Activated CD8-positive, alpha-beta T cell treated with anti-CD3 and anti-CD28 coated beads, Interleukin-2, amount 10 ng/mL, durations not matched to agents 7 days and 5 days (primary cell): ENCODE measurements around the gene GRID1. TPM values are rescaled to one million over a fixed set of nuclear protein-coding genes. Genes with fewer than 3 reads are reported as not detected.

Experiments used
- ATAC-seq: fragments of 150-1000 bp; cut with Tn5 transposase; one replicate; pipeline ENCODE4 v1.10.0; 2021; ENCODE audit warnings: moderate library complexity
- CTCF ChIA-PET: fragments of 350-600 bp; sonication (Branson Sonifier 250); formaldehyde crosslinking; loops from one replicate; lab custom pipeline; 2021; ENCODE audit warnings: antibody characterized with exemption; lab: Charles Lee
- POLR2A ChIA-PET: fragments of 350-600 bp; sonication (Branson Sonifier 250); formaldehyde crosslinking; loops from one replicate; lab custom pipeline; 2021; ENCODE audit warnings: antibody characterized with exemption; lab: Charles Lee
- DNase-seq: peaks from one replicate; pipeline ENCODE4 v3.0.0-alpha.2; 2020
- H3K27ac Mint-ChIP-seq: one replicate; pipeline ENCODE4 v1.8.0; 2021; ENCODE audit warnings: mild to moderate bottlenecking, mixed read lengths
- H3K27me3 Mint-ChIP-seq: one replicate; pipeline ENCODE4 v1.8.0; 2021; ENCODE audit warnings: low read depth, mixed read lengths
- H3K36me3 Mint-ChIP-seq: one replicate; pipeline ENCODE4 v1.8.0; 2021; ENCODE audit warnings: low read depth, mixed read lengths
- H3K4me1 Mint-ChIP-seq: one replicate; pipeline ENCODE4 v1.8.0; 2021; ENCODE audit warnings: low read depth, mixed read lengths
- H3K4me3 Mint-ChIP-seq: one replicate; pipeline ENCODE4 v1.8.0; 2021; ENCODE audit warnings: mild to moderate bottlenecking, mixed read lengths
- H3K9me3 Mint-ChIP-seq: one replicate; pipeline ENCODE4 v1.8.0; 2022; ENCODE audit warnings: mixed read lengths; ENCODE audit not compliant: insufficient read depth
- total RNA-seq, 2 experiments: library from RNA; stranded (reverse); gene quantifications; one replicate each; pipeline ENCODE4 v1.2.3, GENCODE V29; 2021

The GRID1 gene
- total RNA-seq, 2 experiments from 2014 or later: not detected

DNA sequence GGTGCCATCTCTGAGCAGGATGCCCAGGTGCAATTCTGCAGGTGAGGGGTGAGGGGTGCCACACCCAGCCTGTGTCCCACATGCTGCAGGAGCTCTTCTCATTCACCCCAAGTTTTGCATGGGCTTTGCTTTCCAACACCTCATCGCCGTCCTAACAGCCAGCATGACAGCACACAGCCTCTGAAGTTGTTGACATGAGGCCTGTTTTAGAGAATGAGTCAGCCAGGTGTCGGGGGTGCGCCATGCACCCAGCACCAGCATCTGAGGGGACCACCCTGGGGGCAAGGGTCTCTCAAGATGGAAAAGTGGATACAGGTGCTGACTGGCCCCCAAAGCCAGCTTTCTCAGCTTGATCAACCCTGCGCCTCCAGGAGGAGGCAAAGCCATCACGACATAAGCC, 146.0 kb downstream of the GRID1 start:
- H3K9me3 Mint-ChIP-seq: no peaks in the 10 kb centered on the region
- no peaks in the 10 kb centered on the region for H3K27me3 Mint-ChIP-seq
- H3K4me3 Mint-ChIP-seq: no peak overlapping the region
- no peak for ATAC-seq
- ChIA-PET CTCF (no interaction called here), POLR2A (no interaction called here)
- H3K27ac Mint-ChIP-seq: no peak overlapping the region
- no peaks in the 10 kb centered on the region for H3K4me1 Mint-ChIP-seq
- no peak for DNase-seq
- H3K36me3 Mint-ChIP-seq: no peaks in the 10 kb centered on the region

DNA sequence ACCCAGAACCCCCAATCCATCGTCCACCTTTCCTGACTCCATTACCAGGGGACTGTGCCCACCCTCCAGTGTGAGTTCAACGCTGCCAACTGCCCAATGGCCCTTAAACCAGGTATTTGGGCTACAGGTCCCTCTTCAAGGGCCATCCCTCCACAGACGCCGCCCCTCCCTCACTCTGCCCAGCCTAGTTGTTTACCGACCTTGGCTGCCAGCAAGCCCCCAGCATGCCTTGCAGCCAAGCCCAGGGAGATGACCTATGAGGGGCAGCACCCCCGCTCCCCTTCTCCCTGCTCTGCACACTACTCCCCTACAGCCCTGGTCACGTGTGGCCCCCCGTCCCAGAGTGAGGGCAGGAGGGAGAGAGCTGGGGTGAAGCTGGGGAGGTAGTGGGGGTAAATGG, 147.3 kb downstream of the GRID1 start:
- Mint-ChIP-seq H3K4me3 (no peak overlapping the region), H3K4me1 (no peaks in the 10 kb centered on the region), H3K27me3 (no peaks in the 10 kb centered on the region), H3K9me3 (no peaks in the 10 kb centered on the region), H3K27ac (no peak overlapping the region), H3K36me3 (no peaks in the 10 kb centered on the region)
- ChIA-PET POLR2A (no interaction called here), CTCF (no interaction called here)
- ATAC-seq (no peak), DNase-seq (no peak)

GRCh38 chr10:86218842-86219241, 147.8 kb downstream of the GRID1 start:
- CTCF ChIA-PET: no interaction called here

GRCh38 chr10:86218160-86218559, 148.4 kb downstream of the GRID1 start:
- ChIA-PET CTCF (no interaction called here), POLR2A (no interaction called here)
- Mint-ChIP-seq H3K27ac (no peak overlapping the region), H3K4me3 (no peak overlapping the region), H3K4me1 (no peaks in the 10 kb centered on the region), H3K27me3 (no peaks in the 10 kb centered on the region), H3K36me3 (no peaks in the 10 kb centered on the region), H3K9me3 (no peaks in the 10 kb centered on the region)
- no peak for ATAC-seq
- DNase-seq: no peak

More at GRCh38 chr10:86218842-86219241, 147.8 kb downstream of the GRID1 start:
- DNase-seq (no peak), ATAC-seq (no peak)
- Mint-ChIP-seq H3K36me3 (no peaks in the 10 kb centered on the region), H3K27me3 (no peaks in the 10 kb centered on the region), H3K27ac (no peak overlapping the region), H3K4me3 (no peak overlapping the region), H3K4me1 (no peaks in the 10 kb centered on the region), H3K9me3 (no peaks in the 10 kb centered on the region)
- POLR2A ChIA-PET: no interaction called here

DNA sequence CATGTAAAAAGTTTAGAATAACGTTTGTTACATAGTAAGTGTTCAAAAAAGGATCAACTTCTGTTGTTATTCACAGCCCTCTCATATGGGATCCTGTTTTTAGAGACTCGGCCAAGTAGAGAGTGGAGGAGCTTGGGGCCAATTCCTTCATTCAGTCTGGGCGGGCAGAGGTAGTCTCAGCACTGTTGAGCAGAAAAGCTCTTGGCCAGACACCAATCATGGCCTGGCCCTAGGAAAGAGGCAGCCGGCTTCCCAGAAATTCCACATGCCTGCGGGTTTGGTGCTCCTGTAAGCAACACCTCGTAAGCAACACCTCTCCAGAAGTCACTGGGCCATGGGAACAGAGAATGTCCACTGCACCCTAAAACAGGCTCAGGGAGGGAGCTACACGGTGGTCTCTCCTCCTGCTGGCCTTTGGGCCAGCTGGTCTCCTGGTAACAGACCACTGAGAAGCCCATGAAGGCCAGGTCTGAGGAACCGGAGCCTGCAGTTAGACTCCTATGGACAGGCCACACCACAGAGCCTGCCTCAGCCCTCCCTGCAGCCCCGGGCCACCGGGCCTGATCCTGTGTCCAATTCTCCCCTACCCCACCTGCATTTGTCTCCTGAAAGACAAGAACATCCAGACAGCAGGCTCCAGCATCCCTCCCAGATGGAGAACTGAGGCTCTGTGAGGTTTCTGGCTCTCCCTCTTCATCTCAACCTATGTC, 149.1 kb downstream of the GRID1 start:
- ChIA-PET CTCF (no interaction called here), POLR2A (interaction anchor here (0.6 kb wide), 1 partner anchor 8 kb away, joined by 3 read pairs; no protein-coding TSS in a partner anchor)
- ATAC-seq (no peak), DNase-seq (no peak)
- Mint-ChIP-seq H3K4me3 (no peak overlapping the region), H3K27me3 (no peaks in the 10 kb centered on the region), H3K36me3 (no peaks in the 10 kb centered on the region), H3K4me1 (no peaks in the 10 kb centered on the region), H3K27ac (no peak overlapping the region), H3K9me3 (no peaks in the 10 kb centered on the region)

DNA sequence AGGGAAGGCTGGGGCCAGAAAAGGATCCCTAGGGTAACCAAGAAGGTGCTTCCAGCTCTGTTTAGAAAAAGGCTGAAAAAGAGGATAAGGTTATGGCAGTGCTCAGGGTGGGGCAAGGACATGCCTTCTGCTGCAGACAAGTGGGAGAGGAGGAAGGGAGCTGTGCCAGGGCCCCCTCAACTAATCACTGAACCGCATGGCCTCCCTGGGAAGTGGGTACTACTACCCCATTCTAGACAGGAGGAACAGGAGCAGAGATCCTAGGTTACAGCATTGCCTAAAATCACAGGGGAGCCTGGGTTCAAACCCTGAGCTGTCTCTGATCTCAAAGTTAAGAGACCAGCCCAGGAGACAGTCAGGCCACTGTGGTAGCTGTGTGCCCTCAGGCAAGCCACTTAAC, 149.7 kb downstream of the GRID1 start:
- no peaks in the 10 kb centered on the region for H3K4me1 Mint-ChIP-seq
- no peaks in the 10 kb centered on the region for H3K9me3 Mint-ChIP-seq
- no peak overlapping the region for H3K27ac Mint-ChIP-seq
- ATAC-seq (no peak), DNase-seq (no peak)
- no peak overlapping the region for H3K4me3 Mint-ChIP-seq
- no peaks in the 10 kb centered on the region for H3K36me3 Mint-ChIP-seq
- no peaks in the 10 kb centered on the region for H3K27me3 Mint-ChIP-seq
- CTCF ChIA-PET: no interaction called here
- POLR2A ChIA-PET: interaction anchor here (0.6 kb wide), 1 partner anchor 9 kb away, joined by 3 read pairs; no protein-coding TSS in a partner anchor

GRCh38 chr10:86215712-86216111, 150.9 kb downstream of the GRID1 start:
- ATAC-seq (no peak), DNase-seq (no peak)
- Mint-ChIP-seq H3K27ac (no peak overlapping the region), H3K4me1 (no peaks in the 10 kb centered on the region), H3K36me3 (no peaks in the 10 kb centered on the region), H3K27me3 (no peaks in the 10 kb centered on the region), H3K4me3 (no peak overlapping the region), H3K9me3 (no peaks in the 10 kb centered on the region)
- CTCF ChIA-PET: no interaction called here
- POLR2A ChIA-PET: no interaction called here

- Mint-ChIP-seq H3K27ac (no peak overlapping the region), H3K27me3 (no peaks in the 10 kb centered on the region), H3K36me3 (no peaks in the 10 kb centered on the region), H3K4me1 (no peaks in the 10 kb centered on the region), H3K9me3 (no peaks in the 10 kb centered on the region), H3K4me3 (no peak overlapping the region)
- no peak for DNase-seq
- POLR2A ChIA-PET: no interaction called here
- no peak for ATAC-seq
- CTCF ChIA-PET: no interaction called here
These were observed 151.5 kb downstream of the GRID1 start for GRCh38 chr10:86215046-86215445.

- Mint-ChIP-seq H3K27me3 (no peaks in the 10 kb centered on the region), H3K4me3 (no peak overlapping the region), H3K36me3 (no peaks in the 10 kb centered on the region), H3K9me3 (no peaks in the 10 kb centered on the region), H3K27ac (no peak overlapping the region), H3K4me1 (no peaks in the 10 kb centered on the region)
- ATAC-seq (no peak), DNase-seq (no peak)
- ChIA-PET CTCF (no interaction called here), POLR2A (no interaction called here)
These were observed 153.4 kb downstream of the GRID1 start for GRCh38 chr10:86213148-86213547.

DNA sequence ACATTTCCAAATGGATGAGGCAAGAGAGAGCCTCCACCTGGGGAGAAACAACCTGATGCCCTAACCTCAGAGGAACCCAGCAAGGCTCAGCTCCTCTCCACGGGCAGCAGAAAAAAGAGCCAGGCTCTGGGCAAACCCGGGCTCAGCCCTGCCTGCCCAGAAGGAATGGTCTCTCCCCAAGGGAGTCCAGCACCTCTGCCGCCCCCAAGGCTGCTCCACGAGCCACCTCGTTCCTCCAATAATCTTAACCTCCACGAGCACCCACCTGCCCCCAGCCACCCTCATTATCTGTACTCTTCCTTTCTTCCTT, 154.2 kb downstream of the GRID1 start:
- Mint-ChIP-seq H3K4me1 (no peaks in the 10 kb centered on the region), H3K36me3 (no peaks in the 10 kb centered on the region), H3K4me3 (no peak overlapping the region), H3K27me3 (no peaks in the 10 kb centered on the region), H3K27ac (no peak overlapping the region), H3K9me3 (no peaks in the 10 kb centered on the region)
- POLR2A ChIA-PET: no interaction called here
- ATAC-seq (no peak), DNase-seq (no peak)
- CTCF ChIA-PET: no interaction called here

GRCh38 chr10:86211691-86212390, 154.8 kb downstream of the GRID1 start:
- ChIA-PET POLR2A (no interaction called here), CTCF (no interaction called here)
- DNase-seq (no peak), ATAC-seq (no peak)
- H3K36me3 Mint-ChIP-seq: no peaks in the 10 kb centered on the region
- H3K4me1 Mint-ChIP-seq: no peaks in the 10 kb centered on the region
- no peak overlapping the region for H3K27ac Mint-ChIP-seq
- no peaks in the 10 kb centered on the region for H3K27me3 Mint-ChIP-seq
- H3K9me3 Mint-ChIP-seq: no peaks in the 10 kb centered on the region
- no peak overlapping the region for H3K4me3 Mint-ChIP-seq

GRCh38 chr10:86210416-86210815, 156.2 kb downstream of the GRID1 start:
- Mint-ChIP-seq H3K36me3 (no peaks in the 10 kb centered on the region), H3K27ac (no peak overlapping the region), H3K4me3 (no peak overlapping the region), H3K9me3 (no peaks in the 10 kb centered on the region), H3K4me1 (no peaks in the 10 kb centered on the region), H3K27me3 (no peaks in the 10 kb centered on the region)
- ATAC-seq (no peak), DNase-seq (no peak)
- POLR2A ChIA-PET: no interaction called here
- CTCF ChIA-PET: no interaction called here
